Testis (tissue), 2 donors: ENCODE measurements around the gene OXSM.

ENCODE experiments used
- POLR2A ChIP-seq: fragments of 450-650 bp; IDR thresholded peaks from one replicate; pipeline ENCODE4 v1.6.1; 2017; ENCODE audit warnings: antibody characterized with exemption, mild to moderate bottlenecking, moderate library complexity
- TF ChIP-seq, protein P1 (sequence below), 3 experiments: fragments of 450-650 bp in 2 of 3; fragments of 200-600 bp in 1 of 3; sonication (generic) in 1 of 3; IDR thresholded peaks; one replicate each; pipeline ENCODE4 v1.5.1; 2016 to 2019; ENCODE audit warnings: antibody characterized with exemption in 3 of 3, mild to moderate bottlenecking in 2 of 3, moderate library complexity in 1 of 3

DNA sequence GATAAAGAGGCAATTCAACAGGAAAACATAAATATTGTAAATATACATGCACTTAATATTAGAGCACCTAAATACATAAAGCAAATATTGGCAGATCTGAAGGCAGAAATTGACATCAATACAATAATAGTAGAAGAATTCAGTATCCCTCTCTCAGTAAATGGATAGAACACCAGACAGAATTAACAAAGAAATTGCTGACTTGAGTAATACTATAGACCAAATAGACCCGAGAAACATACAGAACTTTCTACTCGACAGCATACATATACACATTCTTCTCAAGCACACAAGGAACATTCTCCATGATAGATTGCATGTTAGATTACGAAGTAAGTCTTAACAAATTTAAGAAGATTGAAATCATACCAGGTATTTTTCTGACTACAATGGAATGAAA, 50.2 kb downstream of the OXSM start:
- TF ChIP-seq, protein P1, sequence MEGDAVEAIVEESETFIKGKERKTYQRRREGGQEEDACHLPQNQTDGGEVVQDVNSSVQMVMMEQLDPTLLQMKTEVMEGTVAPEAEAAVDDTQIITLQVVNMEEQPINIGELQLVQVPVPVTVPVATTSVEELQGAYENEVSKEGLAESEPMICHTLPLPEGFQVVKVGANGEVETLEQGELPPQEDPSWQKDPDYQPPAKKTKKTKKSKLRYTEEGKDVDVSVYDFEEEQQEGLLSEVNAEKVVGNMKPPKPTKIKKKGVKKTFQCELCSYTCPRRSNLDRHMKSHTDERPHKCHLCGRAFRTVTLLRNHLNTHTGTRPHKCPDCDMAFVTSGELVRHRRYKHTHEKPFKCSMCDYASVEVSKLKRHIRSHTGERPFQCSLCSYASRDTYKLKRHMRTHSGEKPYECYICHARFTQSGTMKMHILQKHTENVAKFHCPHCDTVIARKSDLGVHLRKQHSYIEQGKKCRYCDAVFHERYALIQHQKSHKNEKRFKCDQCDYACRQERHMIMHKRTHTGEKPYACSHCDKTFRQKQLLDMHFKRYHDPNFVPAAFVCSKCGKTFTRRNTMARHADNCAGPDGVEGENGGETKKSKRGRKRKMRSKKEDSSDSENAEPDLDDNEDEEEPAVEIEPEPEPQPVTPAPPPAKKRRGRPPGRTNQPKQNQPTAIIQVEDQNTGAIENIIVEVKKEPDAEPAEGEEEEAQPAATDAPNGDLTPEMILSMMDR (IDR thresholded peaks at IDR 0.05), result no peak
- TF ChIP-seq POLR2A, result no peak
